Left cardiac atrium (tissue), 4 donors: ENCODE results near the gene CTDSPL. TPM values are rescaled to one million over a fixed set of nuclear protein-coding genes. Genes with fewer than 3 reads are reported as not detected.
"Not testable (repeated sequence)": the region's sequence is repeated elsewhere in the genome, so short reads cannot be mapped to it uniquely, and the experiment has no call there.

ENCODE experiments used
- ATAC-seq, 2 donors: fragments of 200-7000 bp; cut with Tn5 transposase; one replicate each; pipeline ENCODE4 v1.9.1; 2020; ENCODE audit warnings: mild to moderate bottlenecking in 2 of 2, moderate library complexity in 2 of 2
- DNase-seq: peaks from one replicate; pipeline ENCODE4 v3.0.0-alpha.2; 2020
- intact Hi-C, 2 donors: fragments of 100-400 bp; cut with DNase I; formaldehyde crosslinking; loops; one replicate each; pipeline versions ENCODE4 v1.14.1 to v1.15.1; 2022 to 2023
- total RNA-seq, 2 donors: library from RNA; stranded (reverse); fragmentation: NEBNext Ultra II Directional; extraction: Animal tissue kit (Norgen Biotek cat#: 25700); gene quantifications; one replicate each; pipeline ENCODE4 v1.2.1, GENCODE V29; 2021
- donor health status: DM: no; HTN: yes; CAD: no.
- donor health status: DM: no; HTN: yes; CAD: no; lungs with severe emphysema.
- donor health status: DM: yes; HTN: yes; CAD: no.
- donor health status: Dilated cardiomyopathy.

CTDSPL gene
- total RNA-seq, 2 donors from 2014 or later: 46.4 to 50.2 TPM

- ATAC-seq: peak in 1 of 2 donors; percentile 3
- intact Hi-C loops: no loop called here
- no peak for DNase-seq
These were observed 156.9 kb downstream of the CTDSPL start for GRCh38 chr3:38018296-38019266.

DNA sequence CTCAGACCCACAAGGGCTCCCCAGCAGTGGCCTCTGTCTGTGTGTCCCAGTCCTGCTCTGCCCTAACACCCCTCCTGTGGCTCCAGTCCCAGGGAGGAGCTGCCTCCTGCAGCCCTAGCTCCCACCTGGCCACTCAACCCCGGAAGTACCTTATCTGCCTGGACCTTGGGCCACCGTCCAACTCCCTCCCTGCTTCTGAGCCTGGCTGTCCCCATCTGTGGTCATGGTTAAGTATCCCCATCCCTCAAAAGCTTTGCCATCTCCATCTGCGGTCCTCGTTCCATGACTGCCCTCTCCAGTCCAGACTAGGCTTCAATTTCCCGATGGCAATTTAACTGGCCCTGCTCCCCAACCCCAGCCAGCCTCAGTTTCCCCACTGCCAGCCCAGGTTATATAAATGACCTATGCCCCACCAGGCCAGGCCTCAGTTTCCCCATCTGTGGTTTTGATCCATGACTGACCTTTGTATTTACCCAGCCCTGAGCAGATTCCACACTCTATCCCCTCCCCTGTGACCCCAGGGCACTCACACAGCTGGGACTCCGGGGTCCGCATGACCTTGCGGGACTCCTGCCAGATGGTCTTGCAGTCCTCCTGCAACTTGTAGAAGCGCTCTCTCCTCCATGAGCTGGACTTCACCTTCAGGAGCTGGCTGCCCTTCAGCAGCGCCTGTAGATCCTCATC lies 158.1 kb downstream of the CTDSPL start:
- intact Hi-C loops: no loop called here
- no peak for DNase-seq
- ATAC-seq: no peak

DNA sequence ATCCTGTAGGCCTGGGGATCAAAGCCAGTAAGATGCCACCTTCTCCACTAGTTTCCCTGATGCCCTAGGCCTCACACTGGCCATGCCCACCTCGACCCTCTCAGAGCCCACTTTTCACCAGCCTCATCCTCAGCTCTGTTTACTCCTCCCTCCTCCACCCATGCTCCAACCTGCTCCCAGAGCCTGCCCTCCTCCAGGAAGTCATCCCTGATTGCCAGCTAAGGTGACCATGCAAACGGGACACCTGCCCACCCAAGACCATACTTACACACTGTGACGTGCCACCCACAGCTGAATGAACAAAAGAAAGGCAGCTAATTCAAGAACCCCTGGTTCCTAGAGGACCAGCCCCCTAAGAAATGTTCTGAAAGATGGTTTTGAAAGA lies 158.7 kb downstream of the CTDSPL start:
- no peak for DNase-seq
- intact Hi-C loops: no loop called here
- no peak for ATAC-seq

GRCh38 chr3:38021196-38021595 lies 159.5 kb downstream of the CTDSPL start:
- intact Hi-C loops: no loop called here
- DNase-seq (no peak), ATAC-seq (no peak)

GRCh38 chr3:38022301-38022700 lies 160.6 kb downstream of the CTDSPL start:
- DNase-seq (no peak), ATAC-seq (no peak)
- intact Hi-C loops: no loop called here

DNA sequence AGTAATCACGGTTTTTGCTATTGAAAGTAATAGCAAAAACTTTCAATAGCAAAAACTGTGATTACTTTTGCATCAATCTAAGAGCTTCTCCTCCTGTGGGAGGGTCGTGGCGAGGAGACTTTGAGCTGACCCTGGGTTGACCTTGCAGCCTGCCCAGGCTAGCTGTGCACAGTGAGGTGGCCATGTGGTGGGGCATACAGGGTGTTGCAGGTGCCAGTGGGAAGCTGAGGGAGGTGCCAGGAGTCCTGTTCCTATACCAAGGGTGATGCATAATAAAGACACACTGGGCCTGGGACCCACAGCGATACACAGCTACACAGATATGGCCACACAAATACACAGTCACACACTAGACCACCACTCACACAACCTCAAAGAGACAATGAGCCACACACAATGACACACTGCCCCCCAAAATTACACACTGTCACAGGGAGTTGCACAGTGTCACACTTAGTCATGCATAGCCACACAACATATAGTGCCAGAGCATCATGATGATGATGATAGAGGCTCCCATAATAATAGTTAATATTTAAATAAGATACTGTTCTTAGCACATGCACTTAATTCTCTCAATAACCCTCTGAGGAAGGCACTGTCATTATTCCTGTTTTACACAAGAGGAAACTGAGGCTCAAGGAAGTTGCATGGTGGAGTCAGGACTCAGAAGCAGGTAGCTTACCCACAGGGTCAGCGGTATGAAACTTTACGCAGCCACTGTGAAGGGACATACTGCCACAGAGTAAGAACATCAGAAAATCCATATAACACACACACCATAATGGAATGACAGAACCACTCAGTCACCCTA lies 161.4 kb downstream of the CTDSPL start:
- no peak for ATAC-seq
- DNase-seq: no peak
- intact Hi-C loops: no loop called here

DNA sequence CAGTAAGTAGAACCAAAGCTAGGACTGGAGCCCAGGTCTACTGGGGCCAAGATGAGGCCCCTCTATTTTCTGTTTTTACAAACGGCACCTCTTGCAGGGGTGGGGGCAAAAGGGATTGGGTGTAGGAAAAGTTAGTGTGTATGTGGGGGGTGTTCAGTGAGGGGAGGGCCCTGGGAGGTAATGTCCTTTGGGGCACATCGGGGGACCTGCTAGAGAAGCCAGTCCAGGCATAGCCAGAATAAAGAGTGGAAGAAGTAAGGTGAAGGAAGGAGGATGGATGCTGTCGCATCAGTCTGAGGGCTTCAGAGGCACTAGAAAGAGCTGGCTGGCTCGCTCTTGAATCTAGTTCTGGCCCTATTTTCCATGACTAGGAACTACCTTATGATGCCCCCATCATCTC lies 165.2 kb downstream of the CTDSPL start:
- DNase-seq (no peak), ATAC-seq (no peak)
- intact Hi-C loops: no loop called here

DNA sequence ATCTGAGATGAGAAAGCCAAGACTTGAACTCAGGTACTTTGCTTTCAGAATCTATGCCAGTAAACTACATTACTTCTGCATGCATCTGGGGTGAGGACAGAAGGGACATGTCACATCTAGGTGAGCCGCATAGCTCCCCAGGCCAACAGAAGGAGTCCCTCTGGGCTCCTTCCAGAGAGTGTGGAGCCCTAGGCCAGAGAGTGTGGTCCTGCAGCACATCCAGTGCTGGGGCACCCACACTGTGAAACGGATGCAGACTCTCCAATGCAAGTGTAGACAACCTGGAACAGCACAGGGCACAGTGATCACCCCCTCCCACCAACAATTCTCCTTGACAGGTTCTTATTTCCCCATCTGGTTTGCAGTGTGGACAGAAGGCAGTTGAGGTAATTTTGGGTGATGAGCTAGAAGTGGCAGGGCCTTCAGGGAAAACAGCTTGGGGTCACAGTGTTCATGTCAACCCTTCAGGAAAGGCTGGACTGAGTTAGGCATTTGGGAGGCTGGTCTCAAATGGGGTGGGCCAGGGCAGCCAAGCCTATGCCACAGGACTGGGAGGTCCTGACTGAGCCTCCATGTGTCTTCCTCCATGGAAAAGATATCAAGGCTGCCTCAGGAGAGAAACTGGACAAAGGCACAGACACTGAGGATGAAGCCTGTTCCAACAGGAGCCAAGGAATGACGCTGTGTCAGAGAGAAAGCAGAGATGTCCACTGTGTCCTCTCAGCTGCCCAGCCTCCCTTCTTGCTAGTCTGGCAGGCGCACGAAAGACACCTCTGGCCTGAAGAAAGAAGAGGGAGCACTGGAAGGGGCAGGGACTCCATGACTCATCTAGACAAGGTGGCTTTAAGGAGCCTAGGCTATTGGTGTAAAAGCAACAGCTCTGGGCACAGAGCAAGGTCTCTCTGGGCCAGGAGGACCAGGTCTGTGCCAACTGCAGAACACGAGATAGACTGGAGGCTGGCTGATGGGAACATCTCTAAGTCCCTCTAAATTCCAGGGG lies 166.1 kb downstream of the CTDSPL start:
- intact Hi-C loops: no loop called here
- DNase-seq (no peak), ATAC-seq (no peak)

GRCh38 chr3:38028621-38029361 lies 167.1 kb downstream of the CTDSPL start:
- ATAC-seq: peak in 1 of 2 donors; percentile 1
- DNase-seq: no peak
- intact Hi-C loops: no loop called here

- ATAC-seq (peak; percentile 53 to 64), DNase-seq (peak; percentile 87)
- intact Hi-C loops: no loop called here
These were observed 167.9 kb downstream of the CTDSPL start, which contains the start of gene PLCD1 for GRCh38 chr3:38029400-38030125. Gene PLCD1, minus strand, starts transcription at chr3:38029642. Its CDS starts 103 bp downstream, at chr3:38029539.

GRCh38 chr3:38030126-38031021 lies 168.7 kb downstream of the CTDSPL start:
- ATAC-seq (no peak), DNase-seq (no peak)
- intact Hi-C loops: no loop called here

- DNase-seq (peak; percentile 71), ATAC-seq (peak in 1 of 2 donors; percentile 80)
- intact Hi-C loops: no loop called here
These were observed 169.6 kb downstream of the CTDSPL start for GRCh38 chr3:38031022-38031994.

GRCh38 chr3:38032328-38032865 lies 170.7 kb downstream of the CTDSPL start:
- intact Hi-C loops: no loop called here

GRCh38 chr3:38033586-38033985 lies 171.9 kb downstream of the CTDSPL start:
- intact Hi-C loops, ATAC-seq, DNase-seq: not testable (repeated sequence)

More at GRCh38 chr3:38032328-38032865, 170.7 kb downstream of the CTDSPL start:
- ATAC-seq: no peak
- DNase-seq: no peak
